Activated gamma-delta T cell treated with anti-CD3 and anti-CD28 coated beads, Interleukin-2, amount 50 U/mL, for 16 hours (primary cell): ENCODE measurements around the gene ST3GAL4.
"Not testable (repeated sequence)": the region's sequence is repeated elsewhere in the genome, so short reads cannot be mapped to it uniquely, and the experiment has no call there.

Source experiments
- DNase-seq: peaks from one replicate; pipeline ENCODE4 v3.0.0-alpha.2; 2020; ENCODE audit warnings: low read depth

ST3GAL4 gene

GRCh38 chr11:126387857-126388256, 32.4 kb downstream of the ST3GAL4 start:
- no peak for DNase-seq

- no peak for DNase-seq
These were observed 34.9 kb downstream of the ST3GAL4 start for GRCh38 chr11:126390272-126390867.

DNA sequence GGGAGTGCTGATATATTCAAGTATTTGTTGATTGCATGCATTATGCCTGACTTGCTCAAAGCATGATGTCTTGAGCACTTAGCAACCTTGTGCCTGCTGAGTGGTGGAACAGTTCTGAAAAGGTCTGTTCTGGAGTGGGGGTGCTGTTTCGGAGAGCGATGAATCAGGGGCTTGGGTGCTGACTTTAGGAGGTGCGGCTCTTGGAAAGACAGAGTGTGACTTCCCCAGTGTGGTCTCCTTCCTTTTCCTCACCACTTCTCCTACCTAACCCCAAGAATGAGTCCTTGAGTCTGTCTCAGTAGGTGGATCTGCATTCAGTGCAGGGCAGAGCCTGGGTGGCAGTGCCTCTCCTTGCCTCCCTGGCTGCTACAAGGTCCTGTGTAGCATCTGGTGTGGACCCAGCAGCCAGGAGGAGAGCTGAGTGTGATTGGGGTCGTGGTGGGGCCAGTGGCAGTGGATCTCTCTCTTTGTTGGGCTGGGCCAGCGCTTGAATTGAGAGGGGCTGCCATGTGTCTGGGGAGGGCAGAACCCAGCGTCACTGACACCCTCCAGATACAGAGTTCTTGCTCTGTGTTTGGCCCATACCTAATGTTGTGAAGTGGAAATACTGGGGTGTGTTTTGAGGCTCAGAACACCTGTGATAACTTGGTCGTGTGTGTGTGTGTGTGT, 35.9 kb downstream of the ST3GAL4 start:
- DNase-seq, result no peak

DNA sequence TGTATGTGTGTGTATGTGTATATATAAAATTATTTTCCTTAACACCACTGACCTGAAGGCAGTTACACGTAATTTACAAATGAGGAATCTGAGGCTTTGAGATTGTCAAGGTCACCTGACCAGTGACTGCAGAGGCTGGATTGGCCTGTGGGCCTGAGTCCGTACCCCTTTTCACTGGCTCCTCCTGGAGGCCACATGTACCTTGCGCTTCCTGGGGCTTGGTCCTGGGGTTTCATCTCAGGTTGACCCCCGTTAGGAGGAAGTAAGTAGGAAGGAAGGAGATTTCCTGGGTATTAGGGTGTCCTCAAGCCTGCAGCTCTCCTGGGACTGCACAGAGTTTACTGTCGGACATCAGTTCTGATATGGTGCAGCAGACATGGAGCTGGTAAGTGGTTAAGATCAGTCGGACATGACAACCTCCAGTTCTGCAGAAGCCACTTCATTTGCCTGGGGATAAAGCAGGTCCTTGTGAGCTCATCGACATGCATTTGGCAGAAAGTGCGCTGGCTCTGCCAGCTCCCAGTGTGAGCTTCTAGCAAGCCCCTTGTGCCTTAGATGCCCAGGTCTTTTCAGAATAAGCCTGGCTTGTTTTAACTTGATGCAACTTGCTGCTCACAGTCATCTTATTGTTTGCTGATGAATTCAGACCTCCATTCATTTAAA, 36.6 kb downstream of the ST3GAL4 start:
- DNase-seq, result no peak

- no peak for DNase-seq
These were observed 37.1 kb downstream of the ST3GAL4 start for GRCh38 chr11:126392633-126393013.

- DNase-seq, result no peak
These were observed 37.7 kb downstream of the ST3GAL4 start for GRCh38 chr11:126393143-126393542.

GRCh38 chr11:126394036-126394435, 38.5 kb downstream of the ST3GAL4 start:
- no peak for DNase-seq

DNA sequence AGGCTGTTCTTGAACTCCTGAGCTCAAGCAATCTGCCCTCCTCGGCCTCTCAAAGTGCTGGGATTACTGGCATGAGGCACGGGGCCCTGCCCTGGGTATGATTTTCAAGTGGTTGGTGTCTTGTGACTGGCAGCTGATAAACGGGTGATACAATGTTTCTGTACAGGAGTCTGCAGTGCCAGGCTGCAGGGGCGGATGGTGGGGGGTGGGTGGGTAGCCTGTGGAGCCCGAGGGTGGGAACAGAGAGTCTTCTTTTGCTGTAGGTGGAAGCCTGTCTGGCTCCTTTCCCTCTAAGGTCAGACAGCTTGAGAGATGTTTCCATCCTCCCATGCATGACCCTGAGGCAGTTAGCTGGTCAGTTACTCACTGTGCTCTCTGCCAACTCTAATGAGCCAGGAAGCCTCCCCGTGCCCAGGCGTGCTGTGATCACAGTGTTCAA, 39.2 kb downstream of the ST3GAL4 start:
- DNase-seq, result not testable (repeated sequence)

DNA sequence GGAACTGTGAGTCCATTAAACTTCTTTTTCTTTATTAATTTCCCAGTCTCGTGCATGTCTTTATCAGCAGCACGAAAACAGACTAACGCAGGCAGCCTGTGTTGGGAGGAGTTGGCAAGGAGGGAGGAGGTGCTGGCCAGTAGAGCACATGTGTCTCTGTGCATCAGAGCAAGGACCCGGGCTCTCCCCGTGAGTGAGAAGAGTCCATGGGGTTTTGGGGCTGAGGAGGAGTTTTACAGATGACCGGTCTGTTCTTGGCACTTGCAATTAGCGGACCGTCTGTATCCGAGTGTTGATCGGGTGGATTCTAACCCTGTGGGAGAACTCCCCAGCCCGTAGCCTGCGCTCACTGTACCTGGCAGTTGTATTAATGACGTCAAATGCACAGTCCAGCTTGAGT, 40.3 kb downstream of the ST3GAL4 start:
- DNase-seq, result not testable (repeated sequence)

DNA sequence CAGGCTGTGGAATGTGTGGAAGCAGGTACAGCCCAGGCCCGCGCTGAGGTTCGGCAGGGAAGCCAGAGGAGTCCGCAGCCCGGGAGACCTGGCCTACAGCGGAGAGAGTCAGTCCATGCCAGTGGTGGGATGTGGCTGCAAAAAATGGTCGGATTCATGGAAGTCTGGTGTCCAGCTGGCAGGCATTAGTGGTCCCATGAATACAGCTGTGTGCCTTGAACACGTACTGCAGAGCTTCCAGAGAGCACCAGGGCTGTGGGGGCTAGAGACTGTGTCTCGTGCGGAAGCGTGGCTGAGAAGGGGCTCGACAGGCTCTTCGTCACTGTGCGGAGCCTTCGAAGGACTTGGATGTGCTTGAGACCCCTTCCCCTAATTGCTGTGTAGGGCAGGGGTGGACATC, 40.8 kb downstream of the ST3GAL4 start:
- not testable (repeated sequence) for DNase-seq

DNA sequence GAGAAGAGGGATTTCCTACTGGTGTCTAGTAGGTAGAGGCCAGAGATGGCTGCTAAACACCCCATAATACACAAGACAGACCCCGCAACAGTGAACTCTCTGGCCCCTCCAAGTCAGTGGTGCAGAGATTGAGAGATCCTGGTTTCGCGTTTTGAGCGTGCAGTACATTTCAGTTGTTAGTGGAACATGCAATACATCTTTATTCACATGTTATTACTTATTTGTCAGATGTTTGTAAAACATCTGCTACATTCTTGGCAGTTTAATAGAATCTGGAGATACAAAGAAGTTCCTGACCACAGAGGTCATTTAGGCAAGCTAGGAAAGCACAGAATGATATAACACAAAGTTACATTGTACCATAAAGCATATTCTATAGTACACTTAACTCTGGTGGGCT, 41.5 kb downstream of the ST3GAL4 start:
- no peak for DNase-seq

GRCh38 chr11:126398296-126398695, 42.8 kb downstream of the ST3GAL4 start:
- no peak for DNase-seq

- no peak for DNase-seq
These were observed 43.2 kb downstream of the ST3GAL4 start for GRCh38 chr11:126398721-126399120.

GRCh38 chr11:126400019-126400418, 44.5 kb downstream of the ST3GAL4 start:
- DNase-seq, result no peak

DNA sequence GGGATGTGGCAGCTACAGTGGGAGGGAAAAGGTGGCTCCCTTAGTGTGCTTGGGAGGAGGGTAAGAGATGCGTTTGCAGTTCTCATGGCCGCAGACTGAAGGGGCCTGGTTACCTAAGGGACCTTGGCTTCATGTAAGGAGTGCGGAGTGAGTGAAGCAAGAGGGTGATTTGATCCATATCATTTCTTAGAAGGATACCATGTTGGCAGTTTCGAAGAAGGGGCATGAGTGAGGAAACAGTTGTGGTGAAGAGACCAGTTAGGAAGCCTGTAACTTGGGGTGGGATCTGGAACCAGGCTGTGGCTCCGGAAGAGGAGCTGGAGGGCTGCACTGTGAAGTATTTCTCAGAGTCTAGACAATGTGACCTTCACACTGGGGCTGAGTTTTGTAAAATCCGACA, 45.0 kb downstream of the ST3GAL4 start:
- no peak for DNase-seq

DNA sequence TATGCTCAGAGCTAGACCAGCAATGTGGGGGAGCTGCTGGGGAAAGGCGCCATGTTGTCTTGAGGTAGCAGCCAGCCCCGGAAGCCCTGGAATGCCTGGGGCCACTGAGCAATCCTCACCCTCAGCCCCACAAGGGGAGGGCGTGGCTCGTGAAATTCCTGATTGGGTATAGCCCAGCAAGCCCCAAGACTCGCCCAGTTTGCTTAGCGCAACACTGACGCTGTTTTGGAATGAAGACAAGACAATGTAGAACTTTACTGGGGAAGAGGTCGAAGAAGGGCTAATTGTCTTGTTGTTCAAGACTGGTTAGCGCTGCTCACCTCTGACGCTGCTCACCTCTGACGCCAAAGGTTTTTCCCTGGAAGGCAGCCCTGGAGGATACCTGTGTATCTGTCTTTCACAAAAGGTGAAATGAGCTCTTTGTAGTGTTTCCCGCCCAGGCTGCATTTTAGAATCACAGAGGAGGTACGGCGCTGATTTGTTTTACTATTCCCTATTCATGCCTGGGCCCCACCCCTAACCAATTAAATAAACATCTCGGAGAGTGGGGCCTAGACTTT, 47.6 kb downstream of the ST3GAL4 start:
- DNase-seq, result no peak

- DNase-seq, result no peak
These were observed 48.2 kb downstream of the ST3GAL4 start for GRCh38 chr11:126403658-126404057.

- no peak for DNase-seq
These were observed 48.9 kb downstream of the ST3GAL4 start for GRCh38 chr11:126404367-126404766.

GRCh38 chr11:126405374-126405773, 49.9 kb downstream of the ST3GAL4 start:
- no peak for DNase-seq

GRCh38 chr11:126405906-126406305, 50.4 kb downstream of the ST3GAL4 start:
- no peak for DNase-seq

GRCh38 chr11:126406368-126406767, 50.9 kb downstream of the ST3GAL4 start:
- no peak for DNase-seq

- no peak for DNase-seq
These were observed 51.6 kb downstream of the ST3GAL4 start for GRCh38 chr11:126407101-126407521.

- DNase-seq, result no peak
These were observed 52.3 kb downstream of the ST3GAL4 start for GRCh38 chr11:126407682-126408288.
